ENCODE data around the gene RAB5A.
A peak's percentile ranks its signal among the peaks of the same experiment; 100 is the strongest.

RAB5A gene

DNA sequence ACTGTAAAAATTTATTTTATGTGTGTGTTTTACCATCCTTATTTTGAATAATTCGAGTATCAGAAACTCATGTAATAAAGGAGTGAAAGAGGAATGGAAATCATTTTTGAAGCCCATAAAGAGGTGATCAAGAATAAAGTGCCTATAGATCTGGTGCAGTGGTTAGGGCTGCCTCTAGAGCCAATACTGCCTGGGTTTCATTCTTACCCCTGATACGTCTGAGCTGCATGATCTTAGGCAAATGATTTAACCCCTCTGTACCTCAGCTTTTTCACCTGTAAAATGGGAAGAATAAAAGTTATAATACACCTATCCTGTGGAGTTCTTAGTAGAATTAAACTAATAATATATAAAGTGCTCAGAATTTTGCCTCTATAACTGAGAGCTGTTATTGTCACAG, 43.2 kb upstream of the RAB5A start:
- no peak for TF ChIP-seq MYC (IDR thresholded peaks at IDR 0.05; ENCODE audit: low read depth, low read length)
- TF ChIP-seq POLR2A (IDR thresholded peaks at IDR 0.05; ENCODE audit: extremely low read depth, insufficient read length): no peak
- no peak overlapping the region for H3K4me3 ChIP-seq (ENCODE audit: low read depth, low read length)
- no peak for DNase-seq (ENCODE audit: low read depth)

DNA sequence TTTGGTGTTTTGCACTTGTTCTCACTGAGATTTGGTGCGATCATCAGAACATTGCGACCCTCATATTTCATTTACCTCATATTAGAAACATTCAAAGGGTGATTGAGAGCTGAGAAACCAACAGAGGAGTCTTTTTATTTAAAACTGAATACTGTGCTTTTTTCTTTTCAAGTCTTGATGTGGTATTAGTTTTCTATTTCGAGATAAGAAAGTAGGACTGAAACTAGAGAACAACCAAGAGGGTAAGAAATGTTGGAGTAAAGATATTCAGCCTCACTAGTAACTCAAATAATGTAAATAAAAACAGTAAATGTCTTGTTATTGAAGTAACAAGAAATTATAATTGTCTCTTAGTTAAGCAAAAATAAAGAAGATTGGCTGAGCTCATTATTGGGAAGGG, 39.4 kb upstream of the RAB5A start:
- no peak overlapping the region for H3K4me3 ChIP-seq (ENCODE audit: low read depth, low read length)
- no peak for TF ChIP-seq MYC (IDR thresholded peaks at IDR 0.05; ENCODE audit: low read depth, low read length)
- TF ChIP-seq, protein P1, sequence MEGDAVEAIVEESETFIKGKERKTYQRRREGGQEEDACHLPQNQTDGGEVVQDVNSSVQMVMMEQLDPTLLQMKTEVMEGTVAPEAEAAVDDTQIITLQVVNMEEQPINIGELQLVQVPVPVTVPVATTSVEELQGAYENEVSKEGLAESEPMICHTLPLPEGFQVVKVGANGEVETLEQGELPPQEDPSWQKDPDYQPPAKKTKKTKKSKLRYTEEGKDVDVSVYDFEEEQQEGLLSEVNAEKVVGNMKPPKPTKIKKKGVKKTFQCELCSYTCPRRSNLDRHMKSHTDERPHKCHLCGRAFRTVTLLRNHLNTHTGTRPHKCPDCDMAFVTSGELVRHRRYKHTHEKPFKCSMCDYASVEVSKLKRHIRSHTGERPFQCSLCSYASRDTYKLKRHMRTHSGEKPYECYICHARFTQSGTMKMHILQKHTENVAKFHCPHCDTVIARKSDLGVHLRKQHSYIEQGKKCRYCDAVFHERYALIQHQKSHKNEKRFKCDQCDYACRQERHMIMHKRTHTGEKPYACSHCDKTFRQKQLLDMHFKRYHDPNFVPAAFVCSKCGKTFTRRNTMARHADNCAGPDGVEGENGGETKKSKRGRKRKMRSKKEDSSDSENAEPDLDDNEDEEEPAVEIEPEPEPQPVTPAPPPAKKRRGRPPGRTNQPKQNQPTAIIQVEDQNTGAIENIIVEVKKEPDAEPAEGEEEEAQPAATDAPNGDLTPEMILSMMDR (IDR thresholded peaks at IDR 0.05; ENCODE audit: low read depth, low read length): no peak
- TF ChIP-seq, protein P2, sequence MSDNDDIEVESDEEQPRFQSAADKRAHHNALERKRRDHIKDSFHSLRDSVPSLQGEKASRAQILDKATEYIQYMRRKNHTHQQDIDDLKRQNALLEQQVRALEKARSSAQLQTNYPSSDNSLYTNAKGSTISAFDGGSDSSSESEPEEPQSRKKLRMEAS (IDR thresholded peaks at IDR 0.05; ENCODE audit: low read depth, low read length): no peak
- no peak for TF ChIP-seq POLR2A (IDR thresholded peaks at IDR 0.05; ENCODE audit: extremely low read depth, insufficient read length)
- no peak for DNase-seq (ENCODE audit: low read depth)

DNA sequence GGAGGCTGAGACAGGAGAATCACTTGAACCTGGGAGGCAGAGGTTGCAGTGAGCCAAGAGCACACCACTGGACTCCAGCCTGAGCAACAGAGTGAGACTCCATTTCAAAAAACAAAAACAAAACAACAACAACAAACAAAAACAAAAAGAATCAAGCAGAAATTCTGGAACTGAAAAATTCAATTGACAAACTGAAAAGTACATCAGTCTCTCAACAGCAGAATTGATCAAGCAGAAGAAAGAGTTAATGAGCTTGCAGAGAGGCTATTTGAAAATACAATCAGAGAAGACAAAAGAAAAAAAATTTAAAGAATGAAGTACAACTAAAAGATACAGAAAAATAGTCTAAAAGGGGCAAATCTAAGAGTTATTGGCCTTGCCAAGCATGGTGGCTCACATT, 35.4 kb upstream of the RAB5A start:
- H3K4me3 ChIP-seq (ENCODE audit: low read depth, low read length): no peak overlapping the region
- DNase-seq (ENCODE audit: low read depth): no peak
- TF ChIP-seq, protein P1 (IDR thresholded peaks at IDR 0.05; ENCODE audit: low read depth, low read length): no peak
- TF ChIP-seq, protein P2 (IDR thresholded peaks at IDR 0.05; ENCODE audit: low read depth, low read length): no peak
- TF ChIP-seq MYC (IDR thresholded peaks at IDR 0.05; ENCODE audit: low read depth, low read length): no peak

DNA sequence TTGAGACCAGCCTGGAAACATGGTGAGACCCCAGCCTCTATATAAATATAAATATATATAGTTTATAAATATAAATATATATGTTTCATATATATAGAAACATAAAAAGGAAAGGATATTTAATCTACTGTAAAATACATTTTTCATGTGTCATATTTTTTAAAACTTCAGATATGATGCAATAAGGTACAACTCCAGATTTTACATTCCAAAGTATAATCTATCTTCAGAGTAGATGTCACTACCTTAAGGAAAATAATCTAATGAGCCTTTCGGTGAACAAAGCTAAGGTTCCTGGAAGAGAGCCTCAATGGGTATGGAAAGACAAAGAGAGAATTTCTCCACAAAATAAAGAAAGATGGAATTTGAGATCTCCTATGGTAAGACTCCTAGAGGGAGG, 29.7 kb upstream of the RAB5A start:
- TF ChIP-seq, protein P2 (IDR thresholded peaks at IDR 0.05; ENCODE audit: low read depth, low read length): no peak
- TF ChIP-seq MYC (IDR thresholded peaks at IDR 0.05; ENCODE audit: low read depth, low read length): no peak
- TF ChIP-seq, protein P1 (IDR thresholded peaks at IDR 0.05; ENCODE audit: low read depth, low read length): no peak
- TF ChIP-seq POLR2A (IDR thresholded peaks at IDR 0.05; ENCODE audit: extremely low read depth, insufficient read length): no peak
- H3K4me3 ChIP-seq (ENCODE audit: low read depth, low read length): no peak overlapping the region
- DNase-seq (ENCODE audit: low read depth): no peak

DNA sequence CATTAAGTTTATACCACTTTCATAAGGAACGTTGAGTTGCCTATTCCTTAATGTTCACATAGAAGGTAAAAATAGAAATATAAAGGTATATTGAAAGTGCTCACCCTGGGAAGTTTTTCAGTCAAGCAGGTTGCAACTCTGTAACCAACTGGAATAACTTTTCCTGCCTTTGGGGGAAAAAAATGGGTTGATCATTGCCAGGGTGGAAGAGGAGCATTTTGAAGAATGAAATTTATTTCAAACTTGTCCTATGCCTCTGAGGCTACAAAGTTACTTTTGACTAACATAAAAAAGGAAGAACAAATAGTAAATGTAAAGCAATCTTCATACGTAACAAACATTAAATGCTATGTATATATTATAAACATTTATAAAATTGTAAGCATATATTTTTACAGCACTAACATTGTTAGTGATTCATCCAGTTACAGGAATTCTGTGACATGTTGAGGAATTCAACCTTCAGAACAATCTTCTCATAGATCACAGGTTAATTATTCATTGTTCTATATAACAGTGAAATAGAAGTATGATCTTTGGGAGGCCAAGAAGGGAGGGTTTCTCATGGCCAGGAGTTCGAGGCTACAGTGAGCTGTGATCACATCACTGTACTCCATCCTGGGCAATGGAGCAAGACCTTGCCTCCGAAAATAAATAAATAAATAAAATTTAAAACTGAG, 26.4 kb upstream of the RAB5A start:
- no peak for DNase-seq (ENCODE audit: low read depth)
- TF ChIP-seq, protein P1 (IDR thresholded peaks at IDR 0.05; ENCODE audit: low read depth, low read length): no peak
- TF ChIP-seq MYC (IDR thresholded peaks at IDR 0.05; ENCODE audit: low read depth, low read length): no peak
- TF ChIP-seq, protein P2 (IDR thresholded peaks at IDR 0.05; ENCODE audit: low read depth, low read length): no peak
- no peak for TF ChIP-seq POLR2A (IDR thresholded peaks at IDR 0.05; ENCODE audit: extremely low read depth, insufficient read length)

DNA sequence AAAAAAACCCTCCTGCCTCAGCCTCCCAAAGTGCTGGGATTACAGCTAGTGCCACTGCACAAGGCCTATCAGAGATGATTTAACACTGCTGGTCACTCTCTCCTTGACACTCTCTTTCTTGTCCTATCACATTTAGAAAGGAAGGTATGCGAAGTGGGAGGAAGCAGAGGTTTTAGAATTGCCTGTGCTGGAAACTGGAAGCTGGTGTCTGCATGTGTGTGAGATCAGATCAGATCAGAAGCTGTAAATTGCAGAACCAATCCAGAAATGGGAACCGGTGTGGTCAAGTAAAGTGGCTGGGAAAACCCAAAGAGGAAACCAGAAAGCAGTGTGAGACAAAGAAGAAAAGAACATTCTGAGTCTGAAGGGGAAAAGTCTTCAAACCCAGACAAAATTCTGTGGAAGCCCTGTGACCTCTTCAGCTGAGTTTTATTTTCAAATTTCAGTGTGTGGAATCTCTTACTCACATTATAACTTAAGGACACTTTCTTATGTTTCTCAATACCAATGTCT, 15.7 kb upstream of the RAB5A start:
- DNase-seq (ENCODE audit: low read depth): peak; percentile 82
- no peak overlapping the region for H3K4me3 ChIP-seq (ENCODE audit: low read depth, low read length)
- TF ChIP-seq, protein P2 (IDR thresholded peaks at IDR 0.05; ENCODE audit: low read depth, low read length): 0 out of 2 replicates have a peak, but pooled peaks have one; percentile 29
- TF ChIP-seq, protein P1 (IDR thresholded peaks at IDR 0.05; ENCODE audit: low read depth, low read length): no peak

More for the DNA sequence above, 26.4 kb upstream of the RAB5A start:
- no peak overlapping the region for H3K4me3 ChIP-seq (ENCODE audit: low read depth, low read length)

Data from NB4 (cell line).